H1 (cell line): ENCODE data around the gene SCAP. TPM values are rescaled to one million over a fixed set of nuclear protein-coding genes. Genes with fewer than 3 reads are reported as not detected.
A peak's percentile ranks its signal among the peaks of the same experiment; 100 is the strongest.

Source experiments
- CTCF ChIA-PET: fragments of 300-600 bp; sonication (Branson Sonifier 250); formaldehyde crosslinking; loops from one replicate; lab custom pipeline; 2021; ENCODE audit not compliant: partially characterized antibody; lab: Charles Lee
- POLR2A ChIA-PET: fragments of 300-600 bp; sonication (Branson Sonifier 250); formaldehyde crosslinking; loops from one replicate; lab custom pipeline; 2021; ENCODE audit warnings: inconsistent platforms; ENCODE audit not compliant: partially characterized antibody; lab: Charles Lee
- DNase-seq, 2 experiments: peaks; one replicate each; pipeline versions ENCODE4 v3.0.0 to v3.0.0-alpha.2; 2010 to 2022; ENCODE audit warnings: low spot score in 2 of 2, low read depth in 1 of 2, mixed read lengths in 1 of 2
- FAIRE-seq: peaks from 2 replicates; lab custom pipeline; 2011; peaks lifted over from hg19 to GRCh38; lab: Jason Lieb, UNC
- H2AFZ ChIP-seq: 2 replicates; pipeline ENCODE4 v1.8.1; 2012; ENCODE audit warnings: low read length, inconsistent platforms
- H2AK5ac ChIP-seq: 2 replicates; pipeline ENCODE4 v1.6.1; 2013; ENCODE audit warnings: low read depth, low read length
- H2BK120ac ChIP-seq: replicated peaks from 2 replicates; pipeline ENCODE3; 2013; ENCODE audit warnings: low read depth, low read length, inconsistent platforms
- H2BK12ac ChIP-seq: 2 replicates; pipeline ENCODE4 v1.6.1; 2013; ENCODE audit warnings: low read depth, low read length
- H2BK15ac ChIP-seq: 2 replicates; pipeline ENCODE4 v1.6.1; 2013; ENCODE audit warnings: low read length
- H2BK20ac ChIP-seq: 2 replicates; pipeline ENCODE4 v1.6.1; 2013; ENCODE audit warnings: low read length
- H2BK5ac ChIP-seq: 2 replicates; pipeline ENCODE4 v1.6.1; 2013; ENCODE audit warnings: low read depth, low read length
- H3K14ac ChIP-seq: 2 replicates; pipeline ENCODE4 v1.6.1; 2013; ENCODE audit warnings: inconsistent platforms; ENCODE audit not compliant: insufficient read length
- H3K18ac ChIP-seq: 2 replicates; pipeline ENCODE4 v1.6.1; 2013; ENCODE audit warnings: low read length; ENCODE audit errors: extremely low read depth
- H3K23ac ChIP-seq: 2 replicates; pipeline ENCODE4 v1.6.1; 2013; ENCODE audit warnings: inconsistent platforms; ENCODE audit not compliant: insufficient read length
- H3K23me2 ChIP-seq: 2 replicates; pipeline ENCODE4 v1.6.1; 2013; ENCODE audit warnings: low read depth, low read length
- H3K27ac ChIP-seq: 2 replicates; pipeline ENCODE4 v1.6.1; 2011; ENCODE audit warnings: low read depth, low read length, inconsistent platforms
- H3K27me3 ChIP-seq, 4 experiments: replicated peaks in 1 of 4; 1 replicate in 1 of 4; 2 replicates in 3 of 4; pipeline versions ENCODE4 v1.6.1 to v1.8.1; 2011 to 2013; ENCODE audit warnings: low read length in 3 of 4, mild to moderate bottlenecking in 3 of 4, inconsistent platforms in 2 of 4, mixed read lengths in 2 of 4, moderate library complexity in 1 of 4; ENCODE audit not compliant: control insufficient read depth in 3 of 4, insufficient read depth in 3 of 4; ENCODE audit errors: extremely low read depth in 1 of 4
- H3K36me3 ChIP-seq, 4 experiments: 2 replicates each; pipeline versions ENCODE4 v1.6.1 to v1.8.1; 2011 to 2013; ENCODE audit warnings: mild to moderate bottlenecking in 4 of 4, low read length in 3 of 4, moderate library complexity in 2 of 4, control low read depth in 1 of 4, inconsistent platforms in 1 of 4; ENCODE audit not compliant: insufficient read depth in 4 of 4, control insufficient read depth in 2 of 4
- H3K4ac ChIP-seq: replicated peaks from 2 replicates; pipeline ENCODE3; 2013; ENCODE audit warnings: low read length, low read depth, mixed read lengths, inconsistent platforms; ENCODE audit not compliant: insufficient read length
- H3K4me1 ChIP-seq, 4 experiments: replicated peaks in 1 of 4; 1 replicate in 1 of 4; 2 replicates in 3 of 4; pipeline versions ENCODE4 v1.6.1 to v1.8.1; 2011 to 2013; ENCODE audit warnings: low read length in 3 of 4, inconsistent platforms in 2 of 4, mixed read lengths in 1 of 4; ENCODE audit not compliant: insufficient read depth in 4 of 4, control insufficient read depth in 3 of 4
- H3K4me2 ChIP-seq, 2 experiments: 2 replicates each; pipeline versions ENCODE4 v1.6.1 to v1.8.1; 2011 to 2013; ENCODE audit warnings: low read depth in 2 of 2, low read length in 2 of 2, control low read depth in 1 of 2, inconsistent platforms in 1 of 2, mild to moderate bottlenecking in 1 of 2; ENCODE audit not compliant: insufficient read depth in 1 of 2
- H3K4me3 ChIP-seq, 4 experiments: fragments of 200-600, 300-600 bp in 1 of 4; sonication (generic), shearing (Covaris generic), sonication (Bioruptor Twin) in 1 of 4; 2 replicates each; pipeline versions ENCODE4 v1.5.1 to v1.8.1; 2011 to 2016; ENCODE audit warnings: low read length in 4 of 4, low read depth in 3 of 4, control low read depth in 2 of 4, inconsistent platforms in 2 of 4, mild to moderate bottlenecking in 2 of 4, mixed read lengths in 1 of 4, moderate library complexity in 1 of 4; ENCODE audit not compliant: insufficient read depth in 2 of 4; ENCODE audit errors: extremely low read depth in 1 of 4
- H3K56ac ChIP-seq: replicated peaks from 2 replicates; pipeline ENCODE3; 2013; ENCODE audit warnings: low read depth, mild to moderate bottlenecking, mixed read lengths, low read length, inconsistent platforms; ENCODE audit not compliant: insufficient read length
- H3K79me1 ChIP-seq: 2 replicates; pipeline ENCODE4 v1.6.1; 2013; ENCODE audit warnings: low read depth, low read length, control low read depth
- H3K79me2 ChIP-seq, 2 experiments: 2 replicates each; pipeline versions ENCODE4 v1.6.1 to v1.8.1; 2012 to 2013; ENCODE audit warnings: low read length in 2 of 2, mild to moderate bottlenecking in 2 of 2, inconsistent platforms in 1 of 2; ENCODE audit not compliant: insufficient read depth in 2 of 2, control insufficient read depth in 1 of 2
- H3K9ac ChIP-seq, 4 experiments: replicated peaks in 1 of 4; 1 replicate in 1 of 4; 2 replicates in 3 of 4; pipeline versions ENCODE4 v1.6.1 to v1.8.1; 2011 to 2013; ENCODE audit warnings: low read depth in 3 of 4, low read length in 3 of 4, control low read depth in 2 of 4, mild to moderate bottlenecking in 2 of 4, moderate library complexity in 2 of 4, inconsistent platforms in 1 of 4; ENCODE audit errors: extremely low read depth in 1 of 4
- H3K9me3 ChIP-seq, 2 experiments: 2 replicates each; pipeline versions ENCODE4 v1.6.1 to v1.8.1; 2012 to 2013; ENCODE audit warnings: mild to moderate bottlenecking in 2 of 2, moderate library complexity in 2 of 2, control low read depth in 1 of 2, inconsistent platforms in 1 of 2, low read depth in 1 of 2, low read length in 1 of 2, mixed read lengths in 1 of 2; ENCODE audit not compliant: insufficient read depth in 2 of 2
- H4K20me1 ChIP-seq, 2 experiments: replicated peaks in 1 of 2; 2 replicates each; pipeline versions ENCODE3 to v1.8.1; 2011 to 2013; ENCODE audit warnings: inconsistent platforms in 2 of 2, low read length in 2 of 2, mild to moderate bottlenecking in 1 of 2; ENCODE audit not compliant: insufficient read depth in 2 of 2, control insufficient read depth in 1 of 2
- H4K5ac ChIP-seq: 2 replicates; pipeline ENCODE4 v1.6.1; 2013; ENCODE audit warnings: low read length, low read depth, mixed read lengths, inconsistent platforms; ENCODE audit not compliant: insufficient read length
- H4K8ac ChIP-seq: 2 replicates; pipeline ENCODE4 v1.8.0; 2013; ENCODE audit warnings: mild to moderate bottlenecking, moderate library complexity, low read length, inconsistent platforms; ENCODE audit not compliant: insufficient read depth; ENCODE audit errors: extremely low read depth
- H4K91ac ChIP-seq: replicated peaks from 2 replicates; pipeline ENCODE3; 2013; ENCODE audit warnings: low read length, mixed read lengths, inconsistent platforms; ENCODE audit not compliant: insufficient read length
- BACH1 ChIP-seq: IDR thresholded peaks from 2 replicates; pipeline ENCODE4 v1.6.1; 2012; ENCODE audit warnings: low read length, improper control_type of control experiment
- CHD2 ChIP-seq: IDR thresholded peaks from 2 replicates; pipeline ENCODE4 v1.6.1; 2012; ENCODE audit warnings: low read length, improper control_type of control experiment
- EP300 ChIP-seq, 2 experiments: IDR thresholded peaks; 1 replicate in 1 of 2; 2 replicates in 1 of 2; pipeline ENCODE4 v1.6.1; 2011 to 2012; ENCODE audit warnings: low read depth in 2 of 2, low read length in 2 of 2, mild to moderate bottlenecking in 2 of 2, borderline replicate concordance in 1 of 2, inconsistent platforms in 1 of 2, moderate library complexity in 1 of 2
- GABPA ChIP-seq: IDR thresholded peaks from 2 replicates; pipeline ENCODE4 v1.6.1; 2011; ENCODE audit warnings: mild to moderate bottlenecking, low read length, moderate library complexity, borderline replicate concordance; ENCODE audit not compliant: insufficient read depth
- GTF2F1 ChIP-seq: IDR thresholded peaks from 2 replicates; pipeline ENCODE4 v1.6.1; 2012; ENCODE audit warnings: low read depth, low read length, improper control_type of control experiment, borderline replicate concordance
- NANOG ChIP-seq: IDR thresholded peaks from 2 replicates; pipeline ENCODE4 v1.6.1; 2011; ENCODE audit warnings: low read length, low read depth, mild to moderate bottlenecking, inconsistent platforms; ENCODE audit not compliant: insufficient read depth, poor library complexity, severe bottlenecking
- SAP30 ChIP-seq: fragments of 300-600 bp; sonication (generic); IDR thresholded peaks from 2 replicates; pipeline ENCODE4 v1.7.1; 2012; ENCODE audit warnings: low read length, moderate library complexity, mild to moderate bottlenecking, inconsistent platforms; ENCODE audit not compliant: insufficient read depth, insufficient replicate concordance
- SP2 ChIP-seq: IDR thresholded peaks from 2 replicates; pipeline ENCODE4 v1.6.1; 2012; ENCODE audit warnings: mild to moderate bottlenecking, low read length, inconsistent platforms
- SUZ12 ChIP-seq: fragments of 200-600 bp; sonication (generic); IDR thresholded peaks from 2 replicates; pipeline ENCODE4 v1.6.1; 2012; ENCODE audit warnings: mild to moderate bottlenecking, inconsistent platforms, low read length, moderate library complexity, mixed read lengths
- TAF7 ChIP-seq: optimal IDR thresholded peaks from 2 replicates; pipeline ENCODE3; 2011; ENCODE audit warnings: low read depth, mild to moderate bottlenecking, inconsistent platforms, low read length, moderate library complexity, borderline replicate concordance
- YY1 ChIP-seq: IDR thresholded peaks from 2 replicates; pipeline ENCODE4 v1.6.1; 2011; ENCODE audit warnings: low read depth, mild to moderate bottlenecking, low read length
- ZNF274 ChIP-seq: IDR thresholded peaks from 2 replicates; pipeline ENCODE4 v1.7.0; 2012; ENCODE audit warnings: low read length, borderline replicate concordance; ENCODE audit errors: extremely low read depth
- polyA plus RNA-seq, 7 experiments: library from polyadenylated mRNA; depleted of rRNA in 3 of 7; stranded (reverse) in 5 of 7; unstranded in 2 of 7; fragments of >200 nt in 5 of 7; fragments of 200-250 nt in 2 of 7; gene quantifications; 1 replicate in 5 of 7; 2 replicates in 1 of 7; 4 replicates in 1 of 7; pipeline versions ENCODE4 v1.2.1 to v1.2.3, GENCODE V29; 2011 to 2013; ENCODE audit warnings: missing spikeins in 2 of 7, mixed read lengths in 2 of 7
- total RNA-seq: library from RNA; stranded (reverse); fragmentation: NEBNext Ultra II Directional; extraction: Animal tissue kit (Norgen Biotek cat#: 25700); gene quantifications from 2 replicates; pipeline ENCODE4 v1.2.1, GENCODE V29; 2021
- TF ChIP-seq, protein P1 (sequence below): IDR thresholded peaks from 2 replicates; pipeline ENCODE4 v1.6.1; 2011; ENCODE audit warnings: low read depth, mild to moderate bottlenecking, low read length; ENCODE audit not compliant: insufficient read depth
- TF ChIP-seq, protein P2 (sequence below): IDR thresholded peaks from 2 replicates; pipeline ENCODE4 v1.6.1; 2012; ENCODE audit warnings: inconsistent platforms

SCAP gene
- total and polyA plus RNA-seq, 2 of the 8 experiments (the other 6 are each of a cell fraction or from before 2014, with no cell fraction given) = 74.0 to 114 TPM

DNA sequence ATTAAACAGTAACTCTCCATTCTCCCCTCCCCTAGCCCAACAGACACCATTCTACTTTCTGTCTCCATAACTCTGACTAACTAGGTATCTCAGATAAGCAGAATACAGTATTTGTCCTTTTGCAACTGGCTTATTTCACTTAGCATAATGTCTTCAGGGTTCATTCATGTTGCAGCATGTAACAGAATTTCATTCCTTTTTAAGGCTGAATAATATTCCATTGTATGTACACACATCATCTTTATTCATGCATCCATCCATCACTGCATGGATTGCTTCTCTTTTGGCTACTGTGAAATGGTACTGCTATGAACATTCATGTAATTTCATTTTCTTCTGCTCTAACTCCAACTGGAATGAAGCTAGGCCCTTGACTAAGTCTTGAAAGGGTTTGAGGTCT lies 96.9 kb downstream of the SCAP start:
- H3K18ac ChIP-seq = no peak overlapping the region
- no peak overlapping the region for H2BK20ac ChIP-seq
- CTCF ChIA-PET = interaction anchor here (0.8 to 1.8 kb wide), 3 partner anchors 8 to 61 kb away, joined by 3 to 4 read pairs (median 3); no protein-coding TSS in a partner anchor
- POLR2A ChIA-PET = interaction anchor here (0.6 to 2.1 kb wide), 5 partner anchors 35 to 1899 kb away, joined by 3 to 5 read pairs (median 3); no protein-coding TSS in a partner anchor
- no peak overlapping the region for H3K23ac ChIP-seq
- H4K5ac ChIP-seq = no peak overlapping the region
- no peak overlapping the region for H4K8ac ChIP-seq
- H3K27ac ChIP-seq = no peak overlapping the region
- H2BK5ac ChIP-seq = no peak overlapping the region
- H4K91ac ChIP-seq = no peak overlapping the region
- no peaks in the 10 kb centered on the region for H3K36me3 ChIP-seq
- no peak overlapping the region for H3K4me3 ChIP-seq
- H3K4me2 ChIP-seq = peak overlapping the region; percentile 75 to 91; a peak in 1 of 4 replicates
- H3K4me1 ChIP-seq = peaks cover 3 to 5% (median 3%) of the 10 kb centered on the region in 4 experiments; a peak in 6 of 7 replicates
- no peak overlapping the region for H2BK15ac ChIP-seq
- no peak overlapping the region for H3K9ac ChIP-seq
- peaks cover 8% of the 10 kb centered on the region for H3K23me2 ChIP-seq
- peaks cover 3 to 18% of the 10 kb centered on the region in 2 experiments; a peak in 3 of 4 replicates for H3K79me2 ChIP-seq
- no peak overlapping the region for H2BK12ac ChIP-seq
- no peak overlapping the region for H3K14ac ChIP-seq
- no peaks in the 10 kb centered on the region for H3K27me3 ChIP-seq
- H2AK5ac ChIP-seq = no peak overlapping the region
- H3K79me1 ChIP-seq = peaks cover 4% of the 10 kb centered on the region
- no peak overlapping the region for H3K56ac ChIP-seq
- FAIRE-seq = no peak
- peaks cover 0 to 9% of the 10 kb centered on the region in 2 experiments for H4K20me1 ChIP-seq
- no peak for DNase-seq
- no peak overlapping the region for H2BK120ac ChIP-seq
- H3K4ac ChIP-seq = no peak overlapping the region
- H3K9me3 ChIP-seq = no peaks in the 10 kb centered on the region
- no peak overlapping the region for H2AFZ ChIP-seq
- TF ChIP-seq, protein P1, sequence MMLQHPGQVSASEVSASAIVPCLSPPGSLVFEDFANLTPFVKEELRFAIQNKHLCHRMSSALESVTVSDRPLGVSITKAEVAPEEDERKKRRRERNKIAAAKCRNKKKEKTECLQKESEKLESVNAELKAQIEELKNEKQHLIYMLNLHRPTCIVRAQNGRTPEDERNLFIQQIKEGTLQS = no peak
- TF ChIP-seq SP2 (no peak), EP300 (IDR thresholded peaks at IDR 0.05; ENCODE audit: borderline replicate concordance in 1 of 2, low read depth in 2 of 2, low read length in 2 of 2) (no peak), YY1 (no peak), SUZ12 (no peak), GTF2F1 (no peak), SAP30 (no peak), NANOG (no peak), ZNF274 (no peak), CHD2 (no peak), GABPA (no peak), BACH1 (no peak), TAF7 (no peak)
- TF ChIP-seq, protein P2, sequence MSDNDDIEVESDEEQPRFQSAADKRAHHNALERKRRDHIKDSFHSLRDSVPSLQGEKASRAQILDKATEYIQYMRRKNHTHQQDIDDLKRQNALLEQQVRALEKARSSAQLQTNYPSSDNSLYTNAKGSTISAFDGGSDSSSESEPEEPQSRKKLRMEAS = no peak
